T-cell (primary cell): ENCODE data around the gene PARD3. TPM values are rescaled to one million over a fixed set of nuclear protein-coding genes. Genes with fewer than 3 reads are reported as not detected.

ENCODE experiments used
- ATAC-seq, 4 experiments: fragments of 200-7000 bp in 3 of 4; fragments of 150-1000 bp in 1 of 4; cut with Tn5 transposase; replicated peaks in 1 of 4; 1 replicate in 3 of 4; 2 replicates in 1 of 4; pipeline ENCODE4 v1.10.0; 2021; ENCODE audit warnings: moderate library complexity in 3 of 4, mild to moderate bottlenecking in 2 of 4, moderate number of reproducible peaks in 1 of 4
- CTCF ChIA-PET, 2 donors: fragments of 300-600 bp; sonication (Branson Sonifier 250); formaldehyde crosslinking; loops; one replicate each; lab custom pipeline; 2022; ENCODE audit warnings: antibody characterized with exemption in 2 of 2; lab: Charles Lee
- POLR2A ChIA-PET, 2 donors: fragments of 300-600 bp; sonication (Branson Sonifier 250); formaldehyde crosslinking; loops; one replicate each; lab custom pipeline; 2022; ENCODE audit warnings: antibody characterized with exemption in 2 of 2; lab: Charles Lee
- DNase-seq, 35 experiments: peaks; one replicate each; pipeline versions ENCODE4 v3.0.0 to v3.0.0-alpha.2; 2013 to 2023
- H3K27ac ChIP-seq: one replicate; pipeline ENCODE4 v1.5.1; 2013; ENCODE audit warnings: low read length
- H3K27me3 ChIP-seq, 2 experiments: replicated peaks in 1 of 2; 1 replicate in 1 of 2; 2 replicates in 1 of 2; pipeline versions ENCODE4 v1.6.1 to v1.7.0; 2013; ENCODE audit warnings: low read length in 1 of 2, mixed read lengths in 1 of 2; ENCODE audit not compliant: control insufficient read depth in 2 of 2, insufficient read depth in 2 of 2; ENCODE audit errors: extremely low read depth in 1 of 2
- H3K36me3 ChIP-seq, 2 donors: 1 replicate in 1 of 2; 2 replicates in 1 of 2; pipeline versions ENCODE4 v1.6.1 to v1.7.0; 2013; ENCODE audit warnings: low read length in 1 of 2; ENCODE audit not compliant: control insufficient read depth in 2 of 2, insufficient read depth in 1 of 2; ENCODE audit errors: extremely low read depth in 1 of 2
- H3K4me1 ChIP-seq, 2 experiments: 1 replicate in 1 of 2; 2 replicates in 1 of 2; pipeline versions ENCODE4 v1.6.1 to v1.7.0; 2013; ENCODE audit warnings: low read length in 2 of 2, mixed read lengths in 1 of 2; ENCODE audit not compliant: insufficient read depth in 2 of 2, control insufficient read depth in 1 of 2; ENCODE audit errors: extremely low read depth in 1 of 2
- H3K4me3 ChIP-seq, 2 donors: 1 replicate in 1 of 2; 2 replicates in 1 of 2; pipeline versions ENCODE4 v1.5.1 to v1.7.0; 2013; ENCODE audit warnings: mild to moderate bottlenecking in 2 of 2, low read length in 1 of 2, moderate library complexity in 1 of 2; ENCODE audit not compliant: control insufficient read depth in 1 of 2; ENCODE audit errors: extremely low read depth in 1 of 2
- H3K9me3 ChIP-seq: 2 replicates; pipeline ENCODE4 v1.7.0; 2013
- H3K27ac Mint-ChIP-seq, 2 donors: one replicate each; pipeline ENCODE4 v1.8.0; 2020 to 2021; ENCODE audit warnings: mild to moderate bottlenecking in 2 of 2, mixed read lengths in 2 of 2
- H3K27me3 Mint-ChIP-seq, 2 donors: one replicate each; pipeline ENCODE4 v1.8.0; 2021 to 2022; ENCODE audit warnings: mixed read lengths in 2 of 2
- H3K36me3 Mint-ChIP-seq: one replicate; pipeline ENCODE4 v1.8.0; 2021; ENCODE audit warnings: mixed read lengths
- H3K4me1 Mint-ChIP-seq, 3 donors: one replicate each; pipeline ENCODE4 v1.8.0; 2020 to 2022; ENCODE audit warnings: mixed read lengths in 3 of 3, mild to moderate bottlenecking in 1 of 3
- H3K4me3 Mint-ChIP-seq, 3 donors: one replicate each; pipeline ENCODE4 v1.8.0; 2020 to 2022; ENCODE audit warnings: mild to moderate bottlenecking in 3 of 3, mixed read lengths in 3 of 3, moderate library complexity in 3 of 3
- H3K9me3 Mint-ChIP-seq, 3 donors: one replicate each; pipeline ENCODE4 v1.8.0; 2020 to 2022; ENCODE audit warnings: mixed read lengths in 3 of 3
- WGBS: methylation state at CpG from one replicate; pipeline ENCODE4 v1.1.5; 2013; ENCODE audit warnings: missing lambda C conversion rate; ENCODE audit not compliant: insufficient coverage; 5-methylcytosine and 5-hydroxymethylcytosine counted together
- total RNA-seq, 35 experiments: library from RNA in 6 of 35; stranded (reverse) in 6 of 35; fragments of 120-200 nt in 1 of 35; gene quantifications; one replicate each; pipeline versions ENCODE4 v1.2.1 to v1.2.4 and lab custom pipeline; 2013 to 2026

Gene PARD3
- total RNA-seq, 5 donors from 2014 or later (not counting 1 experiment from before 2014, with no cell fraction given), result 0.36 to 0.92 (median 0.65) TPM

GRCh38 chr10:34489973-34490745 is 324.9 kb downstream of the PARD3 start:
- Mint-ChIP-seq H3K4me1 (no peaks in the 10 kb centered on the region), H3K36me3 (no peaks in the 10 kb centered on the region), H3K27me3 (no peaks in the 10 kb centered on the region), H3K4me3 (no peak overlapping the region), H3K27ac (no peak overlapping the region), H3K9me3 (no peaks in the 10 kb centered on the region)
- Histone ChIP-seq H3K4me3 (no peak overlapping the region), H3K9me3 (no peaks in the 10 kb centered on the region), H3K4me1 (no peaks in the 10 kb centered on the region), H3K36me3 (no peaks in the 10 kb centered on the region), H3K27ac (no peak overlapping the region), H3K27me3 (no peaks in the 10 kb centered on the region)
- POLR2A ChIA-PET, result no interaction called here
- WGBS, result no CpG with 5 or more reads among the region's 7 CpGs
- DNase-seq (no peak), ATAC-seq (no peak)
- CTCF ChIA-PET, result no interaction called here

DNA sequence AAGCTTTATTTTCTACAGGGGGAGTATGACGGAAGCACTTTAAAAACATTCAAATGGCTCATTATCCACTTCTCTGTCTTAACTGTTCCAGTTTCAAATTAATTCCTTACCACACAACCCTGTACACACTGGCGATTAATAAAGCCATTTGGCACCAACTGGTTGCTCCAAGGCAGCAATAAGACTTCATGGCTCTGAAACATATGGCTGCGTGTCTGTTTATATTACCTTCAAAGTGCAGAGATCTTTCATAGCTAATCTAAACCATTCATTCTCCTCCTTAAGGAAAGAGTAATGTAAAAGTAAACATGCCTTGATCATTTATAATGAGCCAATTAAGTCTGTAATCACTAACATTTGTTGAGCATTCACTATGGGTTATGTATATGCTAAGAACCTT is 325.7 kb downstream of the PARD3 start:
- Mint-ChIP-seq H3K36me3 (no peaks in the 10 kb centered on the region), H3K27ac (no peak overlapping the region), H3K27me3 (no peaks in the 10 kb centered on the region), H3K4me1 (no peaks in the 10 kb centered on the region), H3K4me3 (no peak overlapping the region), H3K9me3 (no peaks in the 10 kb centered on the region)
- Histone ChIP-seq H3K9me3 (no peaks in the 10 kb centered on the region), H3K4me3 (no peak overlapping the region), H3K36me3 (no peaks in the 10 kb centered on the region), H3K27me3 (no peaks in the 10 kb centered on the region), H3K4me1 (no peaks in the 10 kb centered on the region), H3K27ac (no peak overlapping the region)
- DNase-seq, result no peak
- ChIA-PET POLR2A (no interaction called here), CTCF (no interaction called here)
- ATAC-seq, result no peak
- 83% methylated on average over 2 of the region's 3 CpGs for WGBS

DNA sequence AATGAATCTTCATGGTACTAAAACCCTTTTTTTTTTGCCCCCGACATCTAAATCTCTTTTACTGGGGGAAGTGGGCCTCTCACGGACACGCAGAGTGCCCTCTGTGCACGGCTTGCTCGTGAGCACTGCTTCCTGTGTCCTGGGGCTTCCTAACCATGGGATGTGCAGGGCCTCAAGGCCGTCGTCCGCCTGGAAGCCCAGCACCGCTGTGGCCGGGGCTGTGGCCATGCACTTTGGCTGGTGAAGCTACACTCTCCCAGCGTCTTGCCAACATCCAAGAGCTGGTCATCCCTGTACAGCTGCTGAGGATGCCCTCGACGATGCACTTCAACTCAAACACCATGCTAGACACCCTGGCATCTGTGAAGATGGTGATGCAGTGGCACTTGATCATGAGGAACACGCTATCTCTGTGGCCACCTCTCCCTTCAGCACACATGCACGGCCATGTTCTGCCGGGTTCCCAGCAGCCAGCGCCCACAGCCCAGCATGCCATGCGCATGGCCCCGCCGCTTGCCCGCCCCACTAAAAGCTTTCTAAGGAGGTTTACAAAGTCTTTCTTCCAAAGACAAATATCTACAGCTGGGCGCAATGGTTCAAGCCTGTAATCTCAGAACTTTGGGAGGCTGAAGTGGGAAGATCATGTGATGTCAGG is 326.5 kb downstream of the PARD3 start:
- DNase-seq (no peak), ATAC-seq (no peak)
- Mint-ChIP-seq H3K27ac (no peak overlapping the region), H3K4me1 (no peaks in the 10 kb centered on the region), H3K9me3 (no peaks in the 10 kb centered on the region), H3K4me3 (no peak overlapping the region), H3K36me3 (no peaks in the 10 kb centered on the region), H3K27me3 (no peaks in the 10 kb centered on the region)
- WGBS, result 83% methylated on average over 14 of the region's 22 CpGs
- CTCF ChIA-PET, result no interaction called here
- Histone ChIP-seq H3K9me3 (no peaks in the 10 kb centered on the region), H3K36me3 (no peaks in the 10 kb centered on the region), H3K4me1 (no peaks in the 10 kb centered on the region), H3K27me3 (no peaks in the 10 kb centered on the region), H3K4me3 (no peak overlapping the region), H3K27ac (no peak overlapping the region)
- POLR2A ChIA-PET, result no interaction called here

DNA sequence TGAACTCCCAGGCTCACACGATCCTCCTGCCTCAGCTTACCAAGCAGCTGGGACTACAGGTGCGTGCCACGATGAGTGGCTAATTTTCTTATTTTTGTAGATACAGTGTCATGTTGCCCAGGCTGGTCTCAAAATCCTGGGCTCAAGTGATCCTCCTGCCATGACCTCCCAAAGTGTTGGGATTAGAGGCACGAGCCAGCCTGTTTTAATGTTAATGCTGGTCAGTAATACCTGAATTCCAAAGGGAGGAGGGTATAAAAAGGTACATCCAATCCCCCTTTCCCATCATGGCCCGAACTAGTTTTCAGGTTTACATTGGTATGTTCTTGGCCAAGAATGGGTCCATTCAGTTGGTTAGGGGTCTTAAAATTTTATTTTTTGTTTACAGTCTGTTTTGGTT is 329.1 kb downstream of the PARD3 start:
- Histone ChIP-seq H3K4me3 (no peak overlapping the region), H3K27ac (no peak overlapping the region), H3K36me3 (no peaks in the 10 kb centered on the region), H3K9me3 (no peaks in the 10 kb centered on the region), H3K27me3 (peaks cover 0 to 5% of the 10 kb centered on the region in 2 experiments), H3K4me1 (no peaks in the 10 kb centered on the region)
- Mint-ChIP-seq H3K27ac (no peak overlapping the region), H3K4me1 (no peaks in the 10 kb centered on the region), H3K27me3 (no peaks in the 10 kb centered on the region), H3K4me3 (no peak overlapping the region), H3K9me3 (no peaks in the 10 kb centered on the region), H3K36me3 (no peaks in the 10 kb centered on the region)
- DNase-seq, result no peak
- CTCF ChIA-PET, result no interaction called here
- ATAC-seq, result no peak
- 83% methylated on average over 2 of the region's 5 CpGs for WGBS
- POLR2A ChIA-PET, result no interaction called here

GRCh38 chr10:34484164-34484563 is 330.9 kb downstream of the PARD3 start:
- Histone ChIP-seq H3K4me1 (no peaks in the 10 kb centered on the region), H3K27ac (no peak overlapping the region), H3K27me3 (peaks cover 0 to 5% of the 10 kb centered on the region in 2 experiments), H3K36me3 (no peaks in the 10 kb centered on the region), H3K4me3 (no peak overlapping the region), H3K9me3 (no peaks in the 10 kb centered on the region)
- no peaks in the 10 kb centered on the region for H3K36me3 Mint-ChIP-seq
- DNase-seq, result no peak
- no peaks in the 10 kb centered on the region for H3K9me3 Mint-ChIP-seq
- ChIA-PET POLR2A (no interaction called here), CTCF (no interaction called here)
- no peak overlapping the region for H3K27ac Mint-ChIP-seq
- ATAC-seq, result no peak
- no peak overlapping the region for H3K4me3 Mint-ChIP-seq
- no peaks in the 10 kb centered on the region for H3K27me3 Mint-ChIP-seq
- no peaks in the 10 kb centered on the region for H3K4me1 Mint-ChIP-seq
- no CpG with 5 or more reads among the region's 4 CpGs for WGBS

GRCh38 chr10:34480345-34480744 is 334.8 kb downstream of the PARD3 start:
- CTCF ChIA-PET, result no interaction called here
- Mint-ChIP-seq H3K4me1 (no peaks in the 10 kb centered on the region), H3K27me3 (no peaks in the 10 kb centered on the region), H3K27ac (no peak overlapping the region), H3K4me3 (no peak overlapping the region), H3K36me3 (no peaks in the 10 kb centered on the region), H3K9me3 (no peaks in the 10 kb centered on the region)
- Histone ChIP-seq H3K27me3 (peaks cover 0 to 5% of the 10 kb centered on the region in 2 experiments), H3K27ac (no peak overlapping the region), H3K9me3 (no peaks in the 10 kb centered on the region), H3K4me3 (no peak overlapping the region), H3K36me3 (no peaks in the 10 kb centered on the region), H3K4me1 (no peaks in the 10 kb centered on the region)
- ATAC-seq (no peak), DNase-seq (no peak)
- POLR2A ChIA-PET, result no interaction called here
- WGBS, result 100% methylated on average over 1 of the region's 4 CpGs
